CD4-positive, alpha-beta memory T cell (primary cell): ENCODE data around the gene ATAD3B. TPM values are rescaled to one million over a fixed set of nuclear protein-coding genes. Genes with fewer than 3 reads are reported as not detected.
"Not testable (repeated sequence)": the region's sequence is repeated elsewhere in the genome, so short reads cannot be mapped to it uniquely, and the experiment has no call there.

Experiments
- CTCF ChIA-PET: fragments of 350-600 bp; sonication (Branson Sonifier 250); formaldehyde crosslinking; loops from one replicate; lab custom pipeline; 2021; ENCODE audit warnings: inconsistent platforms; ENCODE audit not compliant: partially characterized antibody; lab: Charles Lee
- POLR2A ChIA-PET: fragments of 350-600 bp; sonication (Branson Sonifier 250); formaldehyde crosslinking; loops from one replicate; lab custom pipeline; 2021; ENCODE audit not compliant: partially characterized antibody; lab: Charles Lee
- DNase-seq, 5 donors: peaks; one replicate each; pipeline versions ENCODE4 v3.0.0 to v3.0.0-alpha.2; 2020 to 2022; ENCODE audit warnings: mixed read lengths in 1 of 5
- H3K27ac ChIP-seq: one replicate; pipeline ENCODE4 v1.7.0; 2013; ENCODE audit warnings: low read depth, low read length
- H3K27me3 ChIP-seq: 2 replicates; pipeline ENCODE4 v1.7.0; 2013; ENCODE audit warnings: mild to moderate bottlenecking, low read length, moderate library complexity; ENCODE audit not compliant: insufficient read depth
- H3K36me3 ChIP-seq: 2 replicates; pipeline ENCODE4 v1.7.0; 2013; ENCODE audit warnings: mild to moderate bottlenecking, low read length, moderate library complexity; ENCODE audit not compliant: insufficient read depth
- H3K4me1 ChIP-seq: 2 replicates; pipeline ENCODE4 v1.7.0; 2013; ENCODE audit warnings: mild to moderate bottlenecking, low read length, moderate library complexity; ENCODE audit not compliant: insufficient read depth
- H3K4me3 ChIP-seq, 2 donors: one replicate each; pipeline ENCODE4 v1.7.0; 2013; ENCODE audit warnings: low read length in 2 of 2, mild to moderate bottlenecking in 1 of 2
- H3K9me3 ChIP-seq, 2 donors: one replicate each; pipeline ENCODE4 v1.7.0; 2013; ENCODE audit warnings: low read length in 2 of 2, control low read depth in 1 of 2; ENCODE audit not compliant: control insufficient read depth in 1 of 2
- H3K27ac Mint-ChIP-seq, 7 donors: one replicate each; pipeline ENCODE4 v1.8.0; 2020 to 2021; ENCODE audit warnings: mixed read lengths in 7 of 7, mild to moderate bottlenecking in 6 of 7, inconsistent platforms in 3 of 7, moderate library complexity in 3 of 7
- H3K27me3 Mint-ChIP-seq, 2 donors: one replicate each; pipeline ENCODE4 v1.8.0; 2020 to 2021; ENCODE audit warnings: mixed read lengths in 2 of 2
- H3K36me3 Mint-ChIP-seq, 2 donors: one replicate each; pipeline ENCODE4 v1.8.0; 2020 to 2021; ENCODE audit warnings: mixed read lengths in 2 of 2, inconsistent platforms in 1 of 2, mild to moderate bottlenecking in 1 of 2
- H3K4me1 Mint-ChIP-seq, 4 donors: one replicate each; pipeline ENCODE4 v1.8.0; 2020 to 2021; ENCODE audit warnings: mixed read lengths in 4 of 4, mild to moderate bottlenecking in 1 of 4
- H3K4me3 Mint-ChIP-seq, 8 donors: one replicate each; pipeline ENCODE4 v1.8.0; 2020 to 2021; ENCODE audit warnings: mixed read lengths in 8 of 8, mild to moderate bottlenecking in 7 of 8, moderate library complexity in 6 of 8, inconsistent platforms in 3 of 8
- H3K9me3 Mint-ChIP-seq, 8 donors: one replicate each; pipeline ENCODE4 v1.8.0; 2020 to 2021; ENCODE audit warnings: mixed read lengths in 8 of 8, mild to moderate bottlenecking in 5 of 8, inconsistent platforms in 3 of 8, moderate library complexity in 1 of 8
- intact Hi-C: fragments of 100-400 bp; cut with micrococcal nuclease; formaldehyde crosslinking; loops from one replicate; pipeline ENCODE4 v1.15.1; 2023
- polyA plus RNA-seq, 2 donors: library from polyadenylated mRNA; unstranded; fragments of 300-500 nt; fragmentation: Illumina TruSeq; gene quantifications; one replicate each; pipeline ENCODE4 v1.2.3, GENCODE V29; 2021
- total RNA-seq, 2 experiments: library from RNA; stranded (reverse); gene quantifications; one replicate each; pipeline ENCODE4 v1.2.3, GENCODE V29; 2021

Gene ATAD3B
- total and polyA plus RNA-seq, 4 experiments from 2014 or later, result 2.9 to 53.8 (median 29.6) TPM

DNA sequence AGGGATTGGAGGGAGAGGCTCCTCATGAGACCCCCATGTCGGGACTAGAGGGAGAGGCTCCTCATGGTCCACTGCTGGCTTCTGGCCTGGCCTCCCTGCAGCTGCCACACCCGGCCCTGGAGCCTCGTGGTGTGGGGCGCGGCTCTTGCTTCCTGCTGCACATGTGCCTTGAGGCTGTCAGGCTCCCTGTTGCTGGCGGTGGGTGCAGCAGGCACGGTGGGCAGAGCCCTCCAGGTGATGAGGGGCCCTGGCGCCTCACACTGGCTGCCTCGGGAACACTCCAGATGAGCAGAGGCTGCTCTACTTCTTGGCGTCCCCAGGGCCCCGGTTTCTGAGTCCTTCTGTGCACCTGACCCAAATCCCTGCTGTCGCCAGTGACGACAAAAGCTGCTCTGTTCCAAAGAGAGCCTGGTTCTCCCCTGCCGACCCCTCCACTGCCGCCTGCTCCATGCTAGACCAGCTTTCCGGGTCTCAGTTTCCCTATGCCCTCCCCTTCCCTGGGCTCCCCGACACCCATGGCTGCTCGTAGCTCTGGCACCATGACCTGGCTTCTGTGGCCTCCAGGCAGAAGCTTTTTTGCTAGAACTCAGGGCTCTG is 9.7 kb upstream of the ATAD3B start:
- no peaks in the 10 kb centered on the region for H3K9me3 Mint-ChIP-seq
- ChIA-PET POLR2A (no interaction called here), CTCF (no interaction called here)
- H3K27me3 Mint-ChIP-seq, result peaks cover 0 to 2% of the 10 kb centered on the region in 2 donors
- H3K9me3 ChIP-seq, result no peaks in the 10 kb centered on the region
- intact Hi-C loops, result no loop called here
- peak overlapping the region in 1 of 7 donors; percentile 46 for H3K27ac Mint-ChIP-seq
- H3K4me1 ChIP-seq, result no peaks in the 10 kb centered on the region
- no peak overlapping the region for H3K27ac ChIP-seq
- H3K4me3 ChIP-seq, result no peak overlapping the region
- H3K36me3 Mint-ChIP-seq, result no peaks in the 10 kb centered on the region
- H3K27me3 ChIP-seq, result no peaks in the 10 kb centered on the region
- peak overlapping the region in 2 of 8 donors; percentile 23 to 80 for H3K4me3 Mint-ChIP-seq
- DNase-seq, result peak in 1 of 5 donors; percentile 31
- no peaks in the 10 kb centered on the region for H3K4me1 Mint-ChIP-seq
- no peaks in the 10 kb centered on the region for H3K36me3 ChIP-seq

DNA sequence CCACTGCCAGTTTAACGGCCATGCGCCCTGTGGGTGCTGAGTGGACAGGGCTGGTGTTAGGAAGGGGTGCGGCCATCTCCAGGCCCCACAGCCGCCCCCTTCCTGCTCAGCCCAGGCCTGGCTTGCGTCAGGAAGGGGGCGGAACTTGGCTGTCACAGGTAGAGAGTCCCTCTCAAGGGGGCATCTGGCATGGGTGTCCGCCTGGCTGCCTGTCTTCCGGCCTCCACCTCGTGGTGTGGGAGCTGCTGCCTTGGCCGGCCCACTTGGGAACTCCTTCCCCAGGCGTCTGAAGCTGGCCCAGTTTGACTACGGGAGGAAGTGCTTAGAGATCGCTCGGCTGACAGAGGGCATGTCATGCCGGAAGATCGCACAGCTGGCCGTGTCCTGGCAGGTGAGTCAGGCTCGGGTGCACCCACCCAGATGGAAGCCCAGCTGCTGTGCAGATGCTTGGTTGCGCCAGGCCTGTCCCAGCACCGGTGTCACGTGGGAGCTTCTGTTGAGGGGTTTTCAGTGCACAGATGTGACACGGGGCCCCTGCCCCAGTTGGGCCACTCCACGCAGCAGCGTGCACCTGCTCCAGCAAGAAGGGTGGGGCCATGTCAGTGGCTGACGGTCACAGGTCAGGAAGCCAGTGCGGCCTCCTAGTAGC is 9.1 kb upstream of the ATAD3B start:
- peak in 1 of 5 donors; percentile 48 for DNase-seq
- H3K4me3 ChIP-seq, result no peak overlapping the region
- no peaks in the 10 kb centered on the region for H3K4me1 Mint-ChIP-seq
- no peaks in the 10 kb centered on the region for H3K9me3 ChIP-seq
- H3K36me3 ChIP-seq, result no peaks in the 10 kb centered on the region
- CTCF ChIA-PET, result no interaction called here
- H3K9me3 Mint-ChIP-seq, result no peaks in the 10 kb centered on the region
- intact Hi-C loops, result no loop called here
- H3K27ac Mint-ChIP-seq, result peak overlapping the region in 3 of 7 donors; percentile 15 to 63 (median 35)
- H3K4me1 ChIP-seq, result no peaks in the 10 kb centered on the region
- H3K27me3 Mint-ChIP-seq, result peaks cover 0 to 2% of the 10 kb centered on the region in 2 donors
- no peaks in the 10 kb centered on the region for H3K27me3 ChIP-seq
- peak overlapping the region; percentile 9 to 80 (median 58) for H3K4me3 Mint-ChIP-seq
- no peaks in the 10 kb centered on the region for H3K36me3 Mint-ChIP-seq
- no peak overlapping the region for H3K27ac ChIP-seq
- POLR2A ChIA-PET, result no interaction called here

DNA sequence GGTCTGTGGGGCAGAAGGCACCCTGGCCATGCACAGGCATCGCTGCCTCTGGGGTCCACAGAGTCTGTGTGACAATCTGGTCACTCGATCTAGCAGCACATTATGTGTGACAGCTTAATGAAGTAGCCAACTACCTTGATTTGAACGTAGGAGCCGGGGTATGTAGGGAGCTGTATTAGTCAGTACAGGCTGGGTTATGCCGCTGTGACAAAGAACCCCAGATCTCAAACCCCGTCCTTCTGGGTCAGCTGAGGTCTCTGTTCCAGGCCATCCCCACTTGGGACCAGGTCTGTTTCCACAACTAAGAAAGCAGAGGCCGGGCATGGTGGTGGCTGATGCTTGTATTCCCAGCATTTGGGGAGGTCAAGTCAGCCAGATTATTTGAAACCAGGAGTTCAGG is 8.3 kb upstream of the ATAD3B start:
- Mint-ChIP-seq H3K27me3 (peaks cover 0 to 2% of the 10 kb centered on the region in 2 donors), H3K4me3 (no peak overlapping the region), H3K9me3 (no peaks in the 10 kb centered on the region), H3K36me3 (no peaks in the 10 kb centered on the region), H3K27ac (no peak overlapping the region), H3K4me1 (no peaks in the 10 kb centered on the region)
- Histone ChIP-seq H3K9me3 (no peaks in the 10 kb centered on the region), H3K27me3 (no peaks in the 10 kb centered on the region), H3K36me3 (no peaks in the 10 kb centered on the region), H3K4me3 (no peak overlapping the region), H3K4me1 (no peaks in the 10 kb centered on the region), H3K27ac (no peak overlapping the region)
- ChIA-PET CTCF (no interaction called here), POLR2A (no interaction called here)
- DNase-seq, result peak in 1 of 5 donors; percentile 15
- intact Hi-C loops, result no loop called here

DNA sequence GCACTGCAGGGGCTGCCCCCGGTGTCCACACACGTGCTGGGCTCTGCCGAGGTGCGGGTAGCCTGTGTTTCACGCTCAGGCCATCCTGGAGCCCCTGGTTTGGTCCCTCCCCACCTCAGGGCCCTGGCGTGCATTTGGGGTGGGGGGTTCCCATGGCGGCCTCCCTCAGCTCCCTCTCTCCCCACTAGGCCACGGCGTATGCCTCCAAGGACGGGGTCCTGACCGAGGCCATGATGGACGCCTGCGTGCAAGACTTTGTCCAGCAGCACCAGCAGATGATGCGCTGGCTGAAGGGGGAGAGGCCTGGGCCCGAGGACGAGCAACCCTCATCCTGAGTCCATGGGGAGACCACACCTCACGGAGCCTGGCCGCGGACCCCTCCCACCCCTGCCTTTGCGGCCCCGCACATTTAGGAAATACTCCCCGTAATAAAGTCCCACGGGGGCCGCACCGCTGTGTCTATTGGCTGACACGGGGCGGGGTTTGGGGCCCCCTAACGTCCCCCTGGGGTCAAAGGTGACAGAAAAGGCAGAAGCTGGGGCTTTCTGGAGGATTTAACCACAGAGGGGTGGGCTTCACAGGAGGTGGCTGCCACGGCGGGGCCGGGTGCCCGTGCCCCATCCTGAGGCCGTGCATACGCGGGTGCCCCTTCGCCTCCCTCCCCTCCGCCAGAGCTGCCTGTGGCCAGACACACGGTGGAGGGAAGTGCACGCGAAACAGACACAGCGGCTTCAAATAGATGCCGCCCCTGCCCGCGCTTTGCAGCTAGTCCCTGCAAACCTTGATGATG is 3.2 kb upstream of the ATAD3B start:
- peaks cover 8 to 26% (median 16%) of the 10 kb centered on the region in 4 donors for H3K4me1 Mint-ChIP-seq
- DNase-seq, result peak in 1 of 5 donors; percentile 20
- H3K4me3 ChIP-seq, CTCF ChIA-PET, H3K27ac ChIP-seq, H3K36me3 ChIP-seq, H3K27ac Mint-ChIP-seq, H3K4me3 Mint-ChIP-seq, H3K36me3 Mint-ChIP-seq, intact Hi-C loops, H3K27me3 ChIP-seq, POLR2A ChIA-PET, H3K27me3 Mint-ChIP-seq, H3K9me3 ChIP-seq, H3K9me3 Mint-ChIP-seq: not testable (repeated sequence)
- peaks cover 17% of the 10 kb centered on the region for H3K4me1 ChIP-seq

DNA sequence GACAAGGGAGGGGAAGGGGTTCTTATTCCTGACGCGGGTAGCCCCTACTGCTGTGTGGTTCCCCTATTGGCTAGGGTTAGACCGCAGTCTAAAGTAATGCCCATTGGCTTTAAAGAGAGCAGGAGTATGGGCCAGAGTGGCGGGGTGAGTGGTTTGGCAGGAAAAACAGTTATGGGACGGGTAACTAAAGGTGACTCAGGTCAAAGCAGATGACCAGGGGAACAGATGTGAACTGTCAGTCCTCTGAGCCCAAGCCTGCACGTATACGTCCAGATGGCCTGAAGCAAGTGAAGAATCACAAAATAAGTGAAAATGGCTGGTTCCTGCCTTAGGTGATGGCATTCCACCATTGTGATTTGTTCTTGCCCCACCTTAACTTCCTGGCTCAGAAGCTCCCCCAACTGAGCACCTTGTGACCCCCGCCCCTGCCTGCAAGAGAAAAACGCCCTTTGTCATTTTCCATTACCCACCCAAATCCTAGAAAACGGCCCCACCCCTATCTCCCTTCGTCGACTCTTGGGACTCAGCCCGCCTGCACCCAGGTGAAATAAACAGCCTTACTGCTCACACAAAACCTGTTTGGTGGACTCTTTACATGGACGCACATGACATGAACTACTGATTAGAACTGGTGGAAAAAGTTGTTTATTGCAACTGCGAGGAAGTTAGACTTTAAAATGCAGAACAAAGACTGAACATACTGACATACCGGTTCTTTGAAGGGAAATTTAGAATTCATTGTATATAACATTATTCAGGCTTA is 758 bp upstream of the ATAD3B start:
- Histone ChIP-seq H3K27me3 (no peaks in the 10 kb centered on the region), H3K27ac (peak overlapping the region; percentile 56), H3K4me1 (peaks cover 24% of the 10 kb centered on the region), H3K36me3 (no peaks in the 10 kb centered on the region), H3K9me3 (no peaks in the 10 kb centered on the region), H3K4me3 (peak overlapping the region; percentile 54 to 83)
- H3K4me3 Mint-ChIP-seq, result peak overlapping the region; percentile 84 to 97 (median 91)
- peak overlapping the region; percentile 77 to 99 (median 93) for H3K27ac Mint-ChIP-seq
- peak in 2 of 5 donors; percentile 35 to 56 for DNase-seq
- H3K4me1 Mint-ChIP-seq, result peaks cover 8 to 38% (median 19%) of the 10 kb centered on the region in 4 donors
- intact Hi-C loops, result loop anchor here (1.0 to 2.0 kb wide), 3 partner anchors 40 to 103 kb away; partner anchors contain the start of genes MRPL20 and SSU72
- CTCF ChIA-PET, result interaction anchor here (1.0 to 1.2 kb wide), 2 partner anchors 30 to 34 kb away, joined by 3 to 4 read pairs; no protein-coding TSS in a partner anchor
- H3K9me3 Mint-ChIP-seq, result no peaks in the 10 kb centered on the region
- H3K36me3 Mint-ChIP-seq, result peaks cover 0 to 2% of the 10 kb centered on the region in 2 donors
- POLR2A ChIA-PET, result no interaction called here
- H3K27me3 Mint-ChIP-seq, result no peaks in the 10 kb centered on the region

DNA sequence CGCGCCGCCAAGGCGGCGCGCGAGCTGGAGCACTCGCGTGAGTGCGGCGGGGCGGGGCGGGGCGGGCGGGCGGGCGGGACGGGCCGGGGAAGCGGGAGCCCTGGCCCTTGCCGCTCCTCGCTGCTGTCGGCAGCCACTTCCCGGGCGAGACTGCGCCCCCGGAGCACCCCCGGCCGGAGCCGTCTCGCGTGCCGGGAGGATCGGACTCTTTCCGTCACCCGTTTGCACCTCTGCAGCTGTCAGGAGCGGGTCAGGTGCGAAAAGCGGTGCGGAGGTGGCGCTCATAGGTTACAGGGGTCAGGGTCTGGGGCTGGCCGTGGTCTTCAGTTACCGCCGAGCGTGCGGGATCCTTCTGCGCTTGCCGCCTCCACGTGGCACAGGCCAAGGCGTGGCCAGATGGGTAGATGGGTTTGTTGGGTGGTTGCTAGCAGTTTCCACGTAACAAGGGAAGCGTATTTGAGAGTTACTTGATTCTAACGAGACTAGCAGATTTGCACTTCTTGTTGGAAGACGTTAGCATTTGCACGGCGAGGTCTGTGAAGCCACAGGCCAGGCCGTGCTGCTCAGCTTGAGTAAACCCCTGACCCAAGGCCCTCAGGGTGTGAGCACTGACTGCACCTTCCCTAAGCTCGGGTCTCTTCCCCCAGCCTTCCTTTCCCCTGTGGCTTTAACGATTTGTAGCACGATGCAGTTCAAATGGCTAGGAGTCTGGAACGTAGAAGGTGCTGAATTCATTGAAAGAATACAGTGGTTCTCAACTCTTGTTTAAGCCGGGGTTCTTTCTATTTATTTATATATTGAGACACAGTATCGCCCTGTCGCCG is 700 bp downstream of the ATAD3B start:
- H3K9me3 ChIP-seq, H3K27me3 ChIP-seq, CTCF ChIA-PET, intact Hi-C loops, H3K4me3 ChIP-seq, H3K36me3 ChIP-seq, POLR2A ChIA-PET, H3K27me3 Mint-ChIP-seq, H3K36me3 Mint-ChIP-seq, H3K9me3 Mint-ChIP-seq: not testable (repeated sequence)
- Mint-ChIP-seq H3K4me1 (peaks cover 8 to 38% (median 19%) of the 10 kb centered on the region in 4 donors), H3K27ac (peak overlapping the region; percentile 46 to 92 (median 74)), H3K4me3 (peak overlapping the region; percentile 72 to 83 (median 75))
- H3K27ac ChIP-seq, result peak overlapping the region; percentile 8
- peak in 4 of 5 donors; percentile 20 to 39 (median 26) for DNase-seq
- peaks cover 24% of the 10 kb centered on the region for H3K4me1 ChIP-seq
